SK-N-SH (cell line): ENCODE data around the gene TMTC2. TPM values are rescaled to one million over a fixed set of nuclear protein-coding genes. Genes with fewer than 3 reads are reported as not detected.

ENCODE experiments used
- CTCF ChIA-PET: fragments of 300-600, 350-600 bp; formaldehyde crosslinking; extraction: SDS; loops from one replicate; lab custom pipeline; 2021; lab: Yijun Ruan, JAX
- POLR2A ChIA-PET: fragments of 350-600 bp; sonication (Branson Sonifier 250); formaldehyde crosslinking; extraction: SDS; loops from one replicate; lab custom pipeline; 2020; ENCODE audit warnings: antibody characterized with exemption, inconsistent platforms; lab: Yijun Ruan, JAX
- DNase-seq: peaks from one replicate; pipeline ENCODE4 v3.0.0; 2012
- H2AFZ ChIP-seq: fragments of 200-600 bp; sonication (generic); 2 replicates; pipeline ENCODE4 v1.8.1; 2016; ENCODE audit warnings: antibody characterized with exemption, mild to moderate bottlenecking, low read depth
- H3F3A ChIP-seq: fragments of 200-600 bp; sonication (generic); replicated peaks from 2 replicates; pipeline ENCODE3; 2016; ENCODE audit warnings: antibody characterized with exemption, mild to moderate bottlenecking; ENCODE audit not compliant: insufficient read depth
- H3K27ac ChIP-seq, 2 experiments: fragments of 200-500 bp in 1 of 2; fragments of 200-600 bp in 1 of 2; sonication (Bioruptor generic) in 1 of 2; sonication (generic), shearing (Covaris generic) in 1 of 2; 2 replicates each; pipeline versions ENCODE4 v1.5.1 to v1.6.1; 2014 to 2016; ENCODE audit warnings: low read depth in 2 of 2, inconsistent platforms in 1 of 2, low read length in 1 of 2, mild to moderate bottlenecking in 1 of 2, mixed read lengths in 1 of 2
- H3K27me3 ChIP-seq: fragments of 200-600 bp; sonication (generic), shearing (Covaris generic); 2 replicates; pipeline ENCODE4 v1.6.1; 2016; ENCODE audit warnings: mixed run types; ENCODE audit not compliant: insufficient read depth
- H3K36me3 ChIP-seq, 2 experiments: fragments of 200-500 bp in 1 of 2; fragments of 200-600 bp in 1 of 2; sonication (Bioruptor generic) in 1 of 2; sonication (generic) in 1 of 2; replicated peaks in 1 of 2; 2 replicates each; pipeline versions ENCODE3 to v1.5.1; 2014 to 2016; ENCODE audit warnings: low read length in 1 of 2, mild to moderate bottlenecking in 1 of 2; ENCODE audit not compliant: insufficient read depth in 2 of 2, control insufficient read depth in 1 of 2
- H3K4me1 ChIP-seq, 2 experiments: fragments of 200-500 bp in 1 of 2; fragments of 200-600 bp in 1 of 2; sonication (Bioruptor generic) in 1 of 2; sonication (generic), shearing (Covaris generic) in 1 of 2; 2 replicates each; pipeline versions ENCODE4 v1.5.1 to v1.6.1; 2014 to 2016; ENCODE audit warnings: low read depth in 1 of 2, low read length in 1 of 2, mixed run types in 1 of 2; ENCODE audit not compliant: insufficient read depth in 2 of 2, control insufficient read depth in 1 of 2
- H3K4me2 ChIP-seq: fragments of 200-600 bp; sonication (generic), shearing (Covaris generic); 2 replicates; pipeline ENCODE4 v1.6.1; 2017; ENCODE audit warnings: mixed run types
- H3K4me3 ChIP-seq, 2 experiments: fragments of 200-500 bp in 1 of 2; fragments of 200-600 bp in 1 of 2; sonication (Bioruptor generic) in 1 of 2; sonication (generic), shearing (Covaris generic) in 1 of 2; 2 replicates each; pipeline versions ENCODE4 v1.5.1 to v1.8.1; 2014 to 2016; ENCODE audit warnings: low read depth in 2 of 2, inconsistent platforms in 1 of 2, low read length in 1 of 2, mild to moderate bottlenecking in 1 of 2, mixed read lengths in 1 of 2, moderate library complexity in 1 of 2
- H3K79me2 ChIP-seq: fragments of 200-600 bp; sonication (generic); 2 replicates; pipeline ENCODE4 v1.8.1; 2017; ENCODE audit warnings: mild to moderate bottlenecking; ENCODE audit not compliant: insufficient read depth
- H3K9ac ChIP-seq: fragments of 200-600 bp; sonication (generic); 2 replicates; pipeline ENCODE4 v1.6.1; 2017; ENCODE audit warnings: mixed run types
- H3K9me2 ChIP-seq: fragments of 200-600 bp; sonication (generic); 2 replicates; pipeline ENCODE4 v1.6.1; 2017; ENCODE audit warnings: mixed run types
- H3K9me3 ChIP-seq: fragments of 200-600 bp; sonication (generic); 2 replicates; pipeline ENCODE4 v1.6.1; 2017; ENCODE audit warnings: mixed run types, mild to moderate bottlenecking, moderate library complexity
- H4K20me1 ChIP-seq: fragments of 200-600 bp; sonication (generic); 2 replicates; pipeline ENCODE4 v1.6.1; 2017; ENCODE audit warnings: mild to moderate bottlenecking, mixed run types; ENCODE audit not compliant: insufficient read depth
- CHD2 ChIP-seq: fragments of 150-350 bp; IDR thresholded peaks from 2 replicates; pipeline ENCODE4 v1.6.1; 2018; ENCODE audit warnings: low read length; ENCODE audit not compliant: partially characterized antibody
- ELF1 ChIP-seq: IDR thresholded peaks from 2 replicates; pipeline ENCODE4 v1.4.0; 2012
- FOSL2 ChIP-seq: IDR thresholded peaks from 2 replicates; pipeline ENCODE4 v1.4.0; 2012; ENCODE audit warnings: low read depth, mild to moderate bottlenecking, moderate library complexity, borderline replicate concordance
- FOXJ3 ChIP-seq: sonication (generic); formaldehyde crosslinking; IDR thresholded peaks from 2 replicates; pipeline ENCODE4 v1.5.1; 2020; ENCODE audit warnings: mild to moderate bottlenecking, missing genetic modification reagents
- FOXM1 ChIP-seq: IDR thresholded peaks from 2 replicates; pipeline ENCODE4 v1.4.0; 2012; ENCODE audit warnings: low read depth, mild to moderate bottlenecking
- GABPA ChIP-seq: IDR thresholded peaks from 2 replicates; pipeline ENCODE4 v1.4.0; 2012; ENCODE audit warnings: low read depth, mild to moderate bottlenecking
- MEF2A ChIP-seq: IDR thresholded peaks from 2 replicates; pipeline ENCODE4 v1.4.0; 2012; ENCODE audit warnings: low read depth, borderline replicate concordance
- MXI1 ChIP-seq: IDR thresholded peaks from 2 replicates; pipeline ENCODE4 v1.6.1; 2012; ENCODE audit warnings: mild to moderate bottlenecking, low read depth, low read length, improper control_type of control experiment
- NFIC ChIP-seq: IDR thresholded peaks from 2 replicates; pipeline ENCODE4 v1.4.0; 2012; ENCODE audit warnings: borderline replicate concordance
- NRF1 ChIP-seq: IDR thresholded peaks from 2 replicates; pipeline ENCODE4 v1.6.1; 2012; ENCODE audit warnings: low read depth, mild to moderate bottlenecking, low read length
- POLR2AphosphoS5 ChIP-seq: IDR thresholded peaks from 2 replicates; pipeline ENCODE4 v1.6.1; 2012; ENCODE audit warnings: low read depth, low read length
- RCOR1 ChIP-seq: fragments of 150-350 bp; IDR thresholded peaks from 2 replicates; pipeline ENCODE4 v1.6.1; 2017; ENCODE audit warnings: antibody characterized with exemption, low read length
- RFX5 ChIP-seq: IDR thresholded peaks from 2 replicates; pipeline ENCODE4 v1.6.1; 2012; ENCODE audit warnings: mild to moderate bottlenecking, improper control_type of control experiment, low read length
- RXRA ChIP-seq: IDR thresholded peaks from 2 replicates; pipeline ENCODE4 v1.4.0; 2012; ENCODE audit warnings: low read depth, mild to moderate bottlenecking, borderline replicate concordance
- SIN3A ChIP-seq: IDR thresholded peaks from 2 replicates; pipeline ENCODE4 v1.6.1; 2012; ENCODE audit warnings: low read depth, mild to moderate bottlenecking, low read length, moderate library complexity, borderline replicate concordance
- SMC3 ChIP-seq: IDR thresholded peaks from 2 replicates; pipeline ENCODE4 v1.6.1; 2012; ENCODE audit warnings: low read depth, low read length, improper control_type of control experiment
- TAF1 ChIP-seq: IDR thresholded peaks from 2 replicates; pipeline ENCODE4 v1.6.1; 2012; ENCODE audit warnings: low read depth, mild to moderate bottlenecking, low read length, moderate library complexity, borderline replicate concordance
- TEAD4 ChIP-seq: IDR thresholded peaks from 2 replicates; pipeline ENCODE4 v1.4.0; 2012; ENCODE audit warnings: mild to moderate bottlenecking, borderline replicate concordance; ENCODE audit not compliant: insufficient read depth
- YY1 ChIP-seq: IDR thresholded peaks from 2 replicates; pipeline ENCODE4 v1.4.0; 2012; ENCODE audit warnings: low read depth, mild to moderate bottlenecking
- WGBS: methylation state at CpG from one replicate; pipeline ENCODE4 v1.1.6; 2017; ENCODE audit warnings: low lambda C conversion rate; 5-methylcytosine and 5-hydroxymethylcytosine counted together
- polyA plus RNA-seq, 3 experiments: library from polyadenylated mRNA; depleted of rRNA; stranded (reverse); fragments of >200 nt; gene quantifications; 2 replicates each; pipeline ENCODE4 v1.2.3, GENCODE V29; 2012
- TF ChIP-seq, protein P1 (sequence below): fragments of 200-600 bp; sonication (generic); IDR thresholded peaks from 2 replicates; pipeline ENCODE4 v1.6.1; 2017; ENCODE audit warnings: antibody characterized with exemption, mild to moderate bottlenecking, moderate library complexity
- TF ChIP-seq, protein P2 (sequence below): IDR thresholded peaks from 2 replicates; pipeline ENCODE4 v1.4.0; 2012; ENCODE audit warnings: low read depth, borderline replicate concordance
- TF ChIP-seq, protein P3 (sequence below): IDR thresholded peaks from 2 replicates; pipeline ENCODE4 v1.4.0; 2012; ENCODE audit warnings: low read depth, borderline replicate concordance

The TMTC2 gene
- polyA plus RNA-seq, 1 of the 3 experiments (the other 2 are of a cell fraction) = 4.1 TPM

DNA sequence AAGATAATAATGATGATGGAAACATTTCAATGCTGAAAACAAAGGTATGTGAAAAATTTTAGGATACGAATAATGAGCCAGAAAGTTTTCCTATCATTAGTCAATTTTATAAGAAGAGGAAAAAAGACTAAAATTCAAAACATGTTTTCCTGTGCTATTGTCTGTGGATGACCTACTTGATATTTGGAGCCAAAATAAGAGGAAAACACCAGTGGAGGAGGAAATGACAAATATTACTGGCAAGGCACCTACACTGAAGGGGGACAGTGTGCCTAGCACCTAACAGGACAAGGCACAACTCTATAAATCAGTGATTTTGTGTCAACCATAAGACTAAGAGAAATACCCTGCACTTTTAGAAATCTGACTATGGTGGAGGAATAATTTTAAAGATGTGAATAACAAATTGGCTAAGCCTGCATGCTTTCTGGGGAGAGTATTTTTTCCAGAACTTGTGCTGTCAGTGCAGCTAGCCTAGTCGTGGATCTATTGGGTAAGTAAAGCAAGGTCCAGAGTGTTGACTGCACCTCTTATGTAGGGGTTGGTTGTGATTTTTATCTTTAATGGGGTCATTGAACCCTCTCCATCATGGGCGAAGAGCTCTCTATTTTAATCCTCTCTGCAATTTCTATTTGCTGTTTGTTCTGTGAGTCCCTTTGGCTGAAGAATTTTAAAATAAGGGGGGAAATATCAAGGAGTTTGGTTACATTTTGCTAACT lies 398.0 kb downstream of the TMTC2 start:
- Histone ChIP-seq H3K9me3 (no peaks in the 10 kb centered on the region), H3K27me3 (no peaks in the 10 kb centered on the region), H2AFZ (no peak overlapping the region), H3K9me2 (no peaks in the 10 kb centered on the region), H3K9ac (no peak overlapping the region), H3K27ac (no peak overlapping the region), H3K36me3 (peaks cover 0 to 2% of the 10 kb centered on the region in 2 experiments), H3K4me3 (no peak overlapping the region), H3K4me2 (no peak overlapping the region), H3K4me1 (no peaks in the 10 kb centered on the region), H3F3A (no peaks in the 10 kb centered on the region), H3K79me2 (no peaks in the 10 kb centered on the region), H4K20me1 (no peaks in the 10 kb centered on the region)
- ChIA-PET CTCF (interaction anchor here (1.2 kb wide), 1 partner anchor 8 kb away, joined by 3 read pairs; no protein-coding TSS in a partner anchor), POLR2A (no interaction called here)
- 82% methylated on average over 3 of the region's 3 CpGs for WGBS
- no peak for DNase-seq
- TF ChIP-seq TAF1 = no peak
- no peak for TF ChIP-seq TEAD4
- TF ChIP-seq GABPA = no peak
- no peak for TF ChIP-seq RCOR1
- TF ChIP-seq MXI1 = no peak
- no peak for TF ChIP-seq RFX5
- TF ChIP-seq CHD2 = no peak
- no peak for TF ChIP-seq MEF2A
- no peak for TF ChIP-seq FOXM1
- TF ChIP-seq, protein P1, sequence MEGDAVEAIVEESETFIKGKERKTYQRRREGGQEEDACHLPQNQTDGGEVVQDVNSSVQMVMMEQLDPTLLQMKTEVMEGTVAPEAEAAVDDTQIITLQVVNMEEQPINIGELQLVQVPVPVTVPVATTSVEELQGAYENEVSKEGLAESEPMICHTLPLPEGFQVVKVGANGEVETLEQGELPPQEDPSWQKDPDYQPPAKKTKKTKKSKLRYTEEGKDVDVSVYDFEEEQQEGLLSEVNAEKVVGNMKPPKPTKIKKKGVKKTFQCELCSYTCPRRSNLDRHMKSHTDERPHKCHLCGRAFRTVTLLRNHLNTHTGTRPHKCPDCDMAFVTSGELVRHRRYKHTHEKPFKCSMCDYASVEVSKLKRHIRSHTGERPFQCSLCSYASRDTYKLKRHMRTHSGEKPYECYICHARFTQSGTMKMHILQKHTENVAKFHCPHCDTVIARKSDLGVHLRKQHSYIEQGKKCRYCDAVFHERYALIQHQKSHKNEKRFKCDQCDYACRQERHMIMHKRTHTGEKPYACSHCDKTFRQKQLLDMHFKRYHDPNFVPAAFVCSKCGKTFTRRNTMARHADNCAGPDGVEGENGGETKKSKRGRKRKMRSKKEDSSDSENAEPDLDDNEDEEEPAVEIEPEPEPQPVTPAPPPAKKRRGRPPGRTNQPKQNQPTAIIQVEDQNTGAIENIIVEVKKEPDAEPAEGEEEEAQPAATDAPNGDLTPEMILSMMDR = no peak
- TF ChIP-seq RXRA = no peak
- no peak for TF ChIP-seq SMC3
- no peak for TF ChIP-seq FOXJ3 (CRISPR knock-in tag)
- TF ChIP-seq, all 33 proteins: peak for 0

DNA sequence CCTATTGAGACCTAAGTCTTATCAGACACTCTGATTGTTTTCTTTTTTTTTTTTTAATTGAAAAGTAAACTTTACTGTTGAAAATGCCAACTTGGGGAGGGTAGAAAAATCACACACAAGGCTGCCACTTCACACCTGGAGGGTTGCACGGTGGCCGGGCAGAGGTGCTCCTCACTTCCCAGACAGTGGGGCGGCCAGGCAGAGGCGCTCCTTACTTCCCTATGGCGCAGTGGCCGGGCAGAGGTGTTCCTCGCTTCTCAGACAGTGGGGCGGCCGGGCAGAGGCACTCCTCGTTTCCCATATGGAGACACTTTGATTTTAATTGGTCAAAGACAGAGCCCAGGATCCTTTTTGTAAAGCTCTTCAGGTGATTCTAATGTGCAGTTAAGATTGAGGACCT lies 399.3 kb downstream of the TMTC2 start:
- Histone ChIP-seq H3K4me2 (no peak overlapping the region), H3K9me2 (no peaks in the 10 kb centered on the region), H3K9ac (no peak overlapping the region), H3K27me3 (no peaks in the 10 kb centered on the region), H3K4me3 (no peak overlapping the region), H3K27ac (no peak overlapping the region), H3K4me1 (peaks cover 0 to 5% of the 10 kb centered on the region in 2 experiments; a peak in 2 of 4 replicates), H3F3A (no peaks in the 10 kb centered on the region), H2AFZ (no peak overlapping the region), H3K36me3 (no peaks in the 10 kb centered on the region), H3K9me3 (no peaks in the 10 kb centered on the region), H4K20me1 (no peaks in the 10 kb centered on the region), H3K79me2 (no peaks in the 10 kb centered on the region)
- 94% methylated on average over 10 of the region's 10 CpGs for WGBS
- no peak for DNase-seq
- POLR2A ChIA-PET = no interaction called here
- CTCF ChIA-PET = interaction anchor here (1.2 kb wide), 1 partner anchor 10 kb away, joined by 3 read pairs; no protein-coding TSS in a partner anchor
- TF ChIP-seq YY1 (no peak), SIN3A (no peak), SMC3 (no peak), FOXJ3 (CRISPR knock-in tag) (no peak), NRF1 (no peak), ELF1 (no peak), POLR2AphosphoS5 (no peak), FOSL2 (no peak), RCOR1 (no peak), TEAD4 (no peak), RXRA (no peak), NFIC (no peak)
- TF ChIP-seq, protein P2, sequence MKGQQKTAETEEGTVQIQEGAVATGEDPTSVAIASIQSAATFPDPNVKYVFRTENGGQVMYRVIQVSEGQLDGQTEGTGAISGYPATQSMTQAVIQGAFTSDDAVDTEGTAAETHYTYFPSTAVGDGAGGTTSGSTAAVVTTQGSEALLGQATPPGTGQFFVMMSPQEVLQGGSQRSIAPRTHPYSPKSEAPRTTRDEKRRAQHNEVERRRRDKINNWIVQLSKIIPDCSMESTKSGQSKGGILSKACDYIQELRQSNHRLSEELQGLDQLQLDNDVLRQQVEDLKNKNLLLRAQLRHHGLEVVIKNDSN = no peak
- TF ChIP-seq, protein P3, sequence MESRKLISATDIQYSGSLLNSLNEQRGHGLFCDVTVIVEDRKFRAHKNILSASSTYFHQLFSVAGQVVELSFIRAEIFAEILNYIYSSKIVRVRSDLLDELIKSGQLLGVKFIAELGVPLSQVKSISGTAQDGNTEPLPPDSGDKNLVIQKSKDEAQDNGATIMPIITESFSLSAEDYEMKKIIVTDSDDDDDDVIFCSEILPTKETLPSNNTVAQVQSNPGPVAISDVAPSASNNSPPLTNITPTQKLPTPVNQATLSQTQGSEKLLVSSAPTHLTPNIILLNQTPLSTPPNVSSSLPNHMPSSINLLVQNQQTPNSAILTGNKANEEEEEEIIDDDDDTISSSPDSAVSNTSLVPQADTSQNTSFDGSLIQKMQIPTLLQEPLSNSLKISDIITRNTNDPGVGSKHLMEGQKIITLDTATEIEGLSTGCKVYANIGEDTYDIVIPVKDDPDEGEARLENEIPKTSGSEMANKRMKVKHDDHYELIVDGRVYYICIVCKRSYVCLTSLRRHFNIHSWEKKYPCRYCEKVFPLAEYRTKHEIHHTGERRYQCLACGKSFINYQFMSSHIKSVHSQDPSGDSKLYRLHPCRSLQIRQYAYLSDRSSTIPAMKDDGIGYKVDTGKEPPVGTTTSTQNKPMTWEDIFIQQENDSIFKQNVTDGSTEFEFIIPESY = no peak
- TF ChIP-seq, protein P1 = no peak
